ENCODE results near the gene RAB8A. TPM values are rescaled to one million over a fixed set of nuclear protein-coding genes. Genes with fewer than 3 reads are reported as not detected.
"Not testable (repeated sequence)": the region's sequence is repeated elsewhere in the genome, so short reads cannot be mapped to it uniquely, and the experiment has no call there.

Gene RAB8A
- total RNA-seq, 1 donor from 2014 or later: 39.2 TPM

GRCh38 chr19:16168465-16169081, 56.9 kb downstream of the RAB8A start:
- H3K79me2 ChIP-seq (ENCODE audit: low read depth): no peaks in the 10 kb centered on the region
- H3K4me1 ChIP-seq: no peaks in the 10 kb centered on the region
- no peaks in the 10 kb centered on the region for H3K36me3 ChIP-seq
- H3K27ac ChIP-seq: no peak overlapping the region
- Mint-ChIP-seq H3K36me3 (no peaks in the 10 kb centered on the region), H3K27me3 (ENCODE audit: insufficient read depth, low read depth) (peaks cover 3% of the 10 kb centered on the region), H3K4me3 (no peak overlapping the region), H3K27ac (no peak overlapping the region), H3K9me3 (no peaks in the 10 kb centered on the region), H3K4me1 (no peaks in the 10 kb centered on the region)
- no peak overlapping the region for H2AFZ ChIP-seq (replicated peaks)
- no peaks in the 10 kb centered on the region for H3F3A ChIP-seq (ENCODE audit: low read depth)
- no peak for DNase-seq (ENCODE audit: low spot score)
- no peak overlapping the region for H3K4me3 ChIP-seq
- TF ChIP-seq EZH2phosphoT487 (IDR thresholded peaks at IDR 0.05) (no peak), CTCF (IDR thresholded peaks at IDR 0.05) (no peak), EZH2 (IDR thresholded peaks at IDR 0.05) (no peak)
- H3K4me2 ChIP-seq: no peak overlapping the region
- H3K9me3 ChIP-seq (ENCODE audit: low read depth): no peaks in the 10 kb centered on the region
- H3K9ac ChIP-seq: no peak overlapping the region
- H3K27me3 ChIP-seq: no peaks in the 10 kb centered on the region
- H4K20me1 ChIP-seq (ENCODE audit: low read depth): no peaks in the 10 kb centered on the region

GRCh38 chr19:16170134-16170533, 58.4 kb downstream of the RAB8A start:
- no peaks in the 10 kb centered on the region for H3K36me3 ChIP-seq
- H3K27ac Mint-ChIP-seq: no peak overlapping the region
- H3K27me3 Mint-ChIP-seq (ENCODE audit: insufficient read depth, low read depth): peaks cover 6% of the 10 kb centered on the region

DNA sequence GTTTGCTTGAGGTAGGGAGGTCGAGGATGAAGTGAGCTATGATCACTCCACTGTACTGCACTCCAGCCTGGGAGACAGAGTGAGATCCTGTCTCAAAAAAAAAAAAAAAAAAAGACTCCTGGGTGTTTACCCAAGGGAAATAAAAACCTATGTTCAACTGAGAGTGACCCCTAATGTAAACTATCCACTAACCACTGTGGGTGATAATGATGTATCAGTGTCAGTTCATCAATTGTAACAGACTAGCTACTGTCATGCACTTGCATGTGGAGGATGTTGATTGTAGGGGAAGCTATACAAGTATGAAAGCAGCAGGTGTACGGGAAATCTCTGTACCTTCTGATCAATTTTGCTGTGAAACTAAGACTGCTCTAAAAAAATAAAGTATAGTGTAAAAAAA, 64.3 kb downstream of the RAB8A start:
- peaks cover 5% of the 10 kb centered on the region for H3K27me3 Mint-ChIP-seq (ENCODE audit: insufficient read depth, low read depth)
- H3K27ac Mint-ChIP-seq: no peak overlapping the region
- Histone ChIP-seq H3F3A (ENCODE audit: low read depth) (no peaks in the 10 kb centered on the region), H3K4me1 (no peaks in the 10 kb centered on the region), H3K9me3 (ENCODE audit: low read depth) (no peaks in the 10 kb centered on the region), H3K27me3 (no peaks in the 10 kb centered on the region), H2AFZ (replicated peaks) (no peak overlapping the region), H4K20me1 (ENCODE audit: low read depth) (no peaks in the 10 kb centered on the region), H3K4me3 (no peak overlapping the region), H3K79me2 (ENCODE audit: low read depth) (no peaks in the 10 kb centered on the region), H3K36me3 (no peaks in the 10 kb centered on the region), H3K4me2 (no peak overlapping the region), H3K9ac (no peak overlapping the region), H3K27ac (no peak overlapping the region)
- no peaks in the 10 kb centered on the region for H3K4me1 Mint-ChIP-seq
- no peak overlapping the region for H3K4me3 Mint-ChIP-seq
- TF ChIP-seq CTCF (IDR thresholded peaks at IDR 0.05): no peak
- no peak for TF ChIP-seq EZH2phosphoT487 (IDR thresholded peaks at IDR 0.05)
- TF ChIP-seq EZH2 (IDR thresholded peaks at IDR 0.05): no peak
- DNase-seq (ENCODE audit: low spot score): no peak
- no peaks in the 10 kb centered on the region for H3K9me3 Mint-ChIP-seq
- no peaks in the 10 kb centered on the region for H3K36me3 Mint-ChIP-seq

More at GRCh38 chr19:16170134-16170533, 58.4 kb downstream of the RAB8A start:
- Mint-ChIP-seq H3K36me3 (no peaks in the 10 kb centered on the region), H3K4me3 (no peak overlapping the region), H3K9me3 (no peaks in the 10 kb centered on the region), H3K4me1 (no peaks in the 10 kb centered on the region)
- H3K9me3 ChIP-seq (ENCODE audit: low read depth): no peaks in the 10 kb centered on the region
- no peaks in the 10 kb centered on the region for H3K79me2 ChIP-seq (ENCODE audit: low read depth)
- no peak overlapping the region for H3K27ac ChIP-seq
- no peak overlapping the region for H2AFZ ChIP-seq (replicated peaks)
- H3K4me2 ChIP-seq: no peak overlapping the region
- no peaks in the 10 kb centered on the region for H3F3A ChIP-seq (ENCODE audit: low read depth)
- no peak overlapping the region for H3K9ac ChIP-seq
- DNase-seq (ENCODE audit: low spot score): no peak
- TF ChIP-seq EZH2phosphoT487 (IDR thresholded peaks at IDR 0.05) (no peak), EZH2 (IDR thresholded peaks at IDR 0.05) (no peak), CTCF (IDR thresholded peaks at IDR 0.05) (no peak)
- no peaks in the 10 kb centered on the region for H3K27me3 ChIP-seq
- no peak overlapping the region for H3K4me3 ChIP-seq
- no peaks in the 10 kb centered on the region for H4K20me1 ChIP-seq (ENCODE audit: low read depth)
- H3K4me1 ChIP-seq: no peaks in the 10 kb centered on the region

GRCh38 chr19:16178866-16179265, 67.2 kb downstream of the RAB8A start:
- not testable (repeated sequence) for H3K4me3 ChIP-seq; H3K4me3 Mint-ChIP-seq; H3K36me3 Mint-ChIP-seq; H3K4me1 ChIP-seq; H3K9ac ChIP-seq; H3K4me1 Mint-ChIP-seq; H4K20me1 ChIP-seq (ENCODE audit: low read depth); H3F3A ChIP-seq (ENCODE audit: low read depth); H3K27ac ChIP-seq; H3K79me2 ChIP-seq (ENCODE audit: low read depth); H3K27ac Mint-ChIP-seq; H3K9me3 ChIP-seq (ENCODE audit: low read depth); H3K27me3 Mint-ChIP-seq (ENCODE audit: insufficient read depth, low read depth); H3K9me3 Mint-ChIP-seq; H2AFZ ChIP-seq (replicated peaks); DNase-seq (ENCODE audit: low spot score); H3K4me2 ChIP-seq; H3K36me3 ChIP-seq
- H3K27me3 ChIP-seq: peaks cover 11% of the 10 kb centered on the region
